ENCODE data around the gene MLPH.

The MLPH gene

DNA sequence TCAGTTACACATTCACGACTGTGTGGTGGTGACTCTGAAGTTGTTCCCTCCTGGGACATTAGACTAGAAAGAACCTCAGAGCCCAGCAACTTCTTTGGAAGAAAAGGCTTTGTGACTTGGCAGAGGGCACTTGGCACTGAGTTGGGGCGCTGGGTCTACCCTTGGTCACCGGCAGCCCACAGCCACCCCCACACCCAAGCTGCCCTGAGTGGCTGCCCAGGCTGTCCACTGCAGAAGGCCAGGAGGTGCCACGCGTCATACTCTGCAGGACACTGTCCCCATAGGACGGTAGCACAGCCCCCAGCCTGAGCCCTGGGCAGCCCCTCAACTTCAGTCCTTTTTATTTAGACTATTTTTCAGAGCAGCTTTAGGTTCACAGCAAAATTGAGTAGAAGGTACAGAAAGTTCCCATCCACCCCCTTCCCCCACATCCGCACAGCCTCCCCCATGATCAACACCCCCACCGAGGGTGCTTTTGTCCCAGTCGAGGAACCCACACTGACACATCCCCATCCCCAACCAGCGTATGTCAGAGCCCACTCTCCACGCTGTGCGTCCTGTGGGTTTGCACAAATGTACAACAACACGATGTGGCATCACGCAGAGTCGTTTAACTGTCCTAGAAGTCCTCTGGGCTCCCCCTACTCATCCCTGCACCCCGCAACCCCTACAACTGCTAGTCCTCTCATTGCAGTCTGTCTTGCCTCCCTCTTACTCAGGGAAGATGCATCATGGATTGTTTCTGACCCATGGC, 80.4 kb downstream of the MLPH start:
- Histone ChIP-seq H3K9ac (ENCODE audit: low read depth, low read length) (no peak overlapping the region), H3K4me1 (ENCODE audit: insufficient read depth, low read length) (peaks cover 7% of the 10 kb centered on the region), H3K36me3 (ENCODE audit: insufficient read depth, low read length) (no peaks in the 10 kb centered on the region), H3K9me3 (ENCODE audit: control insufficient read depth, insufficient read depth, low read length) (no peaks in the 10 kb centered on the region)

DNA sequence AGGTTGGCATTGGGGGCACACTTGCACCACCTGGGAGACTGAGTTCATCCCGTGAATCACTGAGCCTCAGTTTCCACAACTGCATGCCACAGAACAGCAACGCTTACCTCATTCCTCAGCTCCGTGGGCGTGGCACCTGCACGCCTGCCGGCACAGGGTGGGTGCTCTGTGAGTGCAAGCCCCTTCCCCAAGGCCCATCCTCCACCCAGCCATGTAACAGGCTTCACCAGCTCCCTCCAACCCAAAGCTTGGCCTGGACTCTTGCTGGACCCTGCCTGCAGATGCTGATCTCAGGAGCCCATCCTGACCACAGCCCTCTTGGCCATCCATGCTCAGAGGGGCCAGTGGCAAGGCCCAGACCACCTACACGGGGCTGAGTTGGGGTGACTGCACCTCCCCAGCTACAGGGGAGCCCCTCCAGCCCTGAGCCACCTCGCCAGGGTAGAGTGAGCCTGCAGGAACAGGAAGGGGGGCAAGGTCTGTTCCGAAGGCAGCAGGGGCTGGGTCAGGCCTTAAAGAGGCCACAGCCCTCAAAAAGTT, 81.1 kb downstream of the MLPH start:
- Histone ChIP-seq H3K9ac (ENCODE audit: low read depth, low read length) (no peak overlapping the region), H3K4me1 (ENCODE audit: insufficient read depth, low read length) (peaks cover 14% of the 10 kb centered on the region), H3K9me3 (ENCODE audit: control insufficient read depth, insufficient read depth, low read length) (no peaks in the 10 kb centered on the region), H3K36me3 (ENCODE audit: insufficient read depth, low read length) (no peaks in the 10 kb centered on the region)

- Histone ChIP-seq H3K9me3 (ENCODE audit: control insufficient read depth, insufficient read depth, low read length) (no peaks in the 10 kb centered on the region), H3K36me3 (ENCODE audit: insufficient read depth, low read length) (no peaks in the 10 kb centered on the region), H3K4me1 (ENCODE audit: insufficient read depth, low read length) (peaks cover 15% of the 10 kb centered on the region), H3K9ac (ENCODE audit: low read depth, low read length) (no peak overlapping the region)
Observed at GRCh38 chr2:237569041-237569440, 82.0 kb downstream of the MLPH start.

GRCh38 chr2:237569896-237570295, 82.8 kb downstream of the MLPH start:
- Histone ChIP-seq H3K9ac (ENCODE audit: low read depth, low read length) (no peak overlapping the region), H3K4me1 (ENCODE audit: insufficient read depth, low read length) (peaks cover 15% of the 10 kb centered on the region), H3K36me3 (ENCODE audit: insufficient read depth, low read length) (no peaks in the 10 kb centered on the region), H3K9me3 (ENCODE audit: control insufficient read depth, insufficient read depth, low read length) (no peaks in the 10 kb centered on the region)

- peaks cover 15% of the 10 kb centered on the region for H3K4me1 ChIP-seq (ENCODE audit: insufficient read depth, low read length)
- H3K9me3 ChIP-seq (ENCODE audit: control insufficient read depth, insufficient read depth, low read length), result no peaks in the 10 kb centered on the region
- no peak overlapping the region for H3K9ac ChIP-seq (ENCODE audit: low read depth, low read length)
- H3K36me3 ChIP-seq (ENCODE audit: insufficient read depth, low read length), result peaks cover 4% of the 10 kb centered on the region; the same call in 1 of the 2 replicates
Observed at GRCh38 chr2:237570776-237571335, 83.8 kb downstream of the MLPH start.

DNA sequence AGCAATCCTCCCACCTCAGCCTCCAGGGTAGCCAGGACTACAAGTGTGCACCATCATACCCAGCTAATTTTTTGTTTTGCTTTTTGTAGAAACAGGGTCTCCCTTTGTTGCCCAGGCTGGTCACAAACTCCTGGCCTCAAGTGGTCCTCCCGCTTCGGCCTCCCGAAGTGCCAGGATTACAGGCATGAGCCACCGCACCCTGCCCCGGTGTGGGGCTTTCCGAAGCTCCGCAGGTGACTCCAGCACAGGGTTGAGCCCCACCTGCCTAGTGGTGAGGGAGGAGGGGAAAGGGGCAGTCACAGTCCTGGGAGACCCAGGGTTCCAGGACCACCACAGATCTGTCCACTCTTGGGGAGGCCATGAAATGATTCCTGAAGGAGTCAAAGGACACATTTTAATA, 84.5 kb downstream of the MLPH start:
- peaks cover 18% of the 10 kb centered on the region for H3K4me1 ChIP-seq (ENCODE audit: insufficient read depth, low read length)
- H3K9me3 ChIP-seq (ENCODE audit: control insufficient read depth, insufficient read depth, low read length), result no peaks in the 10 kb centered on the region
- H3K9ac ChIP-seq (ENCODE audit: low read depth, low read length), result no peak overlapping the region
- peaks cover 7% of the 10 kb centered on the region for H3K36me3 ChIP-seq (ENCODE audit: insufficient read depth, low read length)

GRCh38 chr2:237572021-237572741, 85.1 kb downstream of the MLPH start:
- peaks cover 19% of the 10 kb centered on the region for H3K4me1 ChIP-seq (ENCODE audit: insufficient read depth, low read length)
- peaks cover 13% of the 10 kb centered on the region for H3K36me3 ChIP-seq (ENCODE audit: insufficient read depth, low read length)
- H3K9me3 ChIP-seq (ENCODE audit: control insufficient read depth, insufficient read depth, low read length), result no peaks in the 10 kb centered on the region
- no peak overlapping the region for H3K9ac ChIP-seq (ENCODE audit: low read depth, low read length)

DNA sequence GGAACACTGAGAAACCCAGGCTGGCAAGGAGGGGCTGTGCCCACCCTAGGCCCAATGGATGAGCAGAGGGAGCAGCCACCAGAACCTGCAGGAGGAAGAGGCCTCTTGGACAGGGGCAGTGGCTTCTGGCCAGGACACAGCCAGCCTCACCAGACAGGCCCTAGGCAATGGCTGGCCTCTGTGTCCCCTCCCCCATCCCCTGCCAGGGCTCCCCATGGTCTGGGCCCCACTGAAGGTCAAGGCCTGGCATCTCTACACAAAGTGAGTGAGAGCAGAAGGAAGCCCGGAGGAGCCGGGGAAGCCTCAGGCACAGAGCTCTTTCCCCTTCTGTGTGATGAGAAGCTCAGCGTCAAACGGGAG, 85.7 kb downstream of the MLPH start:
- H3K9ac ChIP-seq (ENCODE audit: low read depth, low read length), result no peak overlapping the region

DNA sequence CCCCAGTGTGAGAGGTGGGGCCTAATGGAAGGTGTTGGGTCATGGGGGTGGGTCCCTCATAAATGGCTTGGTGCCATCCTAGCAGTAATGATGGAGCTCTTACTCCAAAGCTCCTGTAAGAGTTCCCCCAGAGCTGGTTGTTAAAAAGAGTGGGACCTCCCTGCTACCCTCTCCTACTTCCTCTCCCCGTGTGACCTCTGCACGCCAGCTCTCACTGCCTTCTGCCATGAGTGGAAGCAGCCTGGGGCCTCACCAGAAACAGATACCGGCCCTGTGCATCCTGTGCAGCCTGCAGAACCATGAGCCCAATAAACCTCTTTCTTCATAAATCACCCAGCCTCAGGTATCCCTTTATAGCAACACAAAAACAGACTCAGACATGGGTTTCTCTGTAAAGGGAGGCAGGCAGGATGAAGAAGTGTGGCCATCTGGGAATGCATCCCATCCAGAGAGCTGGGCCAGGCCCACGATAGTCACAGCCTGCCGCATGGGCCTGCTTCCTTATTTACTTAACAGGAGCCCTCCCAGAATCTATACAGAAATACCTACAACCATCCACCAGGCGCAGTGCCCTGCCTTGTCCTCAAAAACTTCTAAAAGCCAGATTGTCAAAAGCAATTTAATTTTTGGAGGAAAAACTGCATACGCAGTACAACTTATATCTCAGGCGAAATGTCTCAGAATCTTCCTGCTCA, 86.8 kb downstream of the MLPH start:
- no peak overlapping the region for H3K9ac ChIP-seq (ENCODE audit: low read depth, low read length)
- peaks cover 19% of the 10 kb centered on the region for H3K4me1 ChIP-seq (ENCODE audit: insufficient read depth, low read length)
- H3K9me3 ChIP-seq (ENCODE audit: control insufficient read depth, insufficient read depth, low read length), result no peaks in the 10 kb centered on the region
- H3K36me3 ChIP-seq (ENCODE audit: insufficient read depth, low read length), result peaks cover 15% of the 10 kb centered on the region

More for the DNA sequence above, 85.7 kb downstream of the MLPH start:
- Histone ChIP-seq H3K9me3 (ENCODE audit: control insufficient read depth, insufficient read depth, low read length) (no peaks in the 10 kb centered on the region), H3K4me1 (ENCODE audit: insufficient read depth, low read length) (peaks cover 19% of the 10 kb centered on the region), H3K36me3 (ENCODE audit: insufficient read depth, low read length) (peaks cover 15% of the 10 kb centered on the region)

GRCh38 chr2:237574467-237574866, 87.4 kb downstream of the MLPH start:
- no peaks in the 10 kb centered on the region for H3K9me3 ChIP-seq (ENCODE audit: control insufficient read depth, insufficient read depth, low read length)
- peaks cover 15% of the 10 kb centered on the region for H3K36me3 ChIP-seq (ENCODE audit: insufficient read depth, low read length)
- H3K9ac ChIP-seq (ENCODE audit: low read depth, low read length), result no peak overlapping the region
- peaks cover 19% of the 10 kb centered on the region for H3K4me1 ChIP-seq (ENCODE audit: insufficient read depth, low read length)

DNA sequence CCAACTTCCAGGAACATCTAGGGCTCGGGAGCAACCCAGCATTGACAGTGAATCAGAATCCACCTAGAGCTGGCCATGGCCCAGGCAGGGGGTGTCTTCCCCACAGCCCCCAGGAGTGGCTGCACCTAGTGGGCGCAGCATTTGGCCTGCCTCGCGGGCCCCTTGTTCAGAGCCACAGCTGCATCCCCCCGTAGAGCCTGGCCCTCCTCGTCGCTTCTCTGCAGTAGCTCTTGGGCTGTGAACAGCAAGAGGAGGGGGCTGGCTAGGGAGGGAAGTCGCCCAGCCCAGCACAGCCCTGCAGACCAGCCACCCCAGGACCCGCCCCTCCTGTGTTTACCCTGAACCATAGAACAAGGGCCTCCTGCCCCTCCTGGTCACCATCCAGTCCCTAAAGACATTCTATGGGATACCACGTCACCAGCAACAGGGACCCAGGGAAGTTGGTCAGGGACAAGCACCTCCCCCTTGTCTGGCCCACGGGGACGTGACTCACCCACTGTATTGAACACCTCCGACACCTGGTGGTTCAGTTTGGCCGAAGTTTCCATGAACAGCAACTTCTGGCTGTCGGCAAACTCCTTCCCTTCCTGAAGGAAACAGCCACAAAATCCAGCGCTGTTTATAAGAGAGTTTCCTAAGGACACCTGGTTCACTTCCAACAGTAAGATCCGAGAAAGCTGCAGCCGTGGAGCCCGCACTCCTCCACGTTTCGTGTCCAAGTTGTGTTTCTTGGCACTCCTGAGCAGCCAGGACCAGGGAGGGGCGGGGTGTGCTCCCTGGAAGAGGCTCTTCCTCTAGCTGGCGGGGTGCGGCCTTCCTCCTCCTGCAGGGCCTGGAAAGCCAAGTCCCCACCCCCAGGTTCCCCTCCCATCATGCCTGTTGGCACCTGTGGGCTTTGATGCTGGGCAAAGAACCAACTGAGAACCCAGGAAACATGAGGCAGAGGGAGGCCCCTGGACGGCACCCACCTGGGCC, 88.1 kb downstream of the MLPH start:
- peaks cover 15% of the 10 kb centered on the region for H3K36me3 ChIP-seq (ENCODE audit: insufficient read depth, low read length)
- no peaks in the 10 kb centered on the region for H3K9me3 ChIP-seq (ENCODE audit: control insufficient read depth, insufficient read depth, low read length)
- no peak overlapping the region for H3K9ac ChIP-seq (ENCODE audit: low read depth, low read length)
- H3K4me1 ChIP-seq (ENCODE audit: insufficient read depth, low read length), result peaks cover 19% of the 10 kb centered on the region

DNA sequence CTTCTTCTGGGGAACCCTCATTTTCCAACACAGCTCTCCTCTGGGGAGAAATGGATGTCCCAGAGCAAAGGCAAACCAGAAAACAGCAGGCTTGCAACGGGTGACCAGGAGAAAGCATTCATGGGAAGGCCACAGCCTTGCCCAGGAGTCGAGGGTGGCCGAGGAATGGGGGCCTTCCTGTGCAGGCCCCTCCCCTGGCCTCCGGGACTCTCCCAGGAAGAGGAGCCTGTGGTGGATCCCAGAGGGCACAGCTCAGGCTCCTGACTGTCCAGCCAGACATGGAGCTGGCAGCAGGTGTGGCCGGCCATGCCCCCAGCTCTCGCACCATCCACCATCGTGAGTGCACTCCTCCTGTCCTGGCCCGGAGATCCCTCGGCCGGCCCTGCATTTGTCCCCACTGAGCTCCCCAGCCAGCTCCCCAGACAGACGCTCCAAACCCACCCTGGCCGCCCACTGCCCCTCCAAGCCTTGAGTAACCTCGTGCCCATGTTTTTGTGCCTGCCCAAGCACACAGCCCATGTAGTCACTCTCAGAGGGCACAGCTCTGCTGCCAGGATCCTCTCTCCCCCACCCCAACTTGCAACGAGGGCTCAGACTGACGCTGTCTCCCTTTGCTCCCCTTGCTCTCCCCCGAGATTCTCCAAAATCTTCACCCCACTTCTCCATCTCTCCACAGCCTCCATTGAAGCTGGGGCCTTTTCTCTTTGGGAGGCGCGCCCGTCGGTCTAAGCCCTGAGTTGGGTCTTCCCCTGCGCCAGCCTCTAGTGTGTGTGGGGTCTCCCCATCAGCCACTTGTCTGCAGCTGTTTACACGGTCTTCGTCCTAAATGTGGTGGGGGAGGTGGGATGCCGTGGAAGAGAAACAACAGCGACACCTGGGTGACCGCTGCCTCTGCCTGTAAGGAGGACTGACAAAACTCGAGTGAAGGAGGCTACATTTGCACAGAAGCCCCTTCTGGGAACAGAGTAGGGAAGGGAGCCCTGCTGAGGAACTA, 89.1 kb downstream of the MLPH start:
- Histone ChIP-seq H3K4me1 (ENCODE audit: insufficient read depth, low read length) (peaks cover 19% of the 10 kb centered on the region), H3K9ac (ENCODE audit: low read depth, low read length) (no peak overlapping the region), H3K9me3 (ENCODE audit: control insufficient read depth, insufficient read depth, low read length) (no peaks in the 10 kb centered on the region), H3K36me3 (ENCODE audit: insufficient read depth, low read length) (peaks cover 15% of the 10 kb centered on the region)

All from ES-I3 (cell line).